Fibroblast of skin of back (primary cell): ENCODE data around the gene SLC9A3.

Experiments used
- DNase-seq: peaks from one replicate; pipeline ENCODE4 v3.0.0-alpha.2; 2013

The SLC9A3 gene

GRCh38 chr5:538271-538771 is 14.1 kb upstream of the SLC9A3 start:
- DNase-seq, result no peak

GRCh38 chr5:537621-538071 is 13.4 kb upstream of the SLC9A3 start:
- DNase-seq, result no peak

DNA sequence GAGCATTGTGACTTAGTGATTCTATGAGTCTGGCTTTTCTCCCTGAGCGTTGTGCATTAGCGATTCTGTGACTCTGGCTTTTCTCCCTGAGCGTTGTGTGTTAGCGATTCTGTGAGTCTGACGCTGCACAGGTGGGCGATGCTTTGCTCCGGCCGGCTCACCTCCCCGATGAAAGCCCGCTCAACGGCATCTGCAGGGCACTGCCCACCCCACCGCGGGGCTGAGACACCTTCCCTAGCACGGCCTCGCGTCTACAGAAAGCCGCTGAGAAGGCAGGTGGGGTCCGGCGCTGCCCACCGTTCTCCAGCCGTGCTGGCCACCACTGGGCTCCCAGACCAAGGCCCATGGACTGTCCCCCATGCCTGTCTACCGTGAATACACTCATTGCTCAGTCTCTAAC is 12.8 kb upstream of the SLC9A3 start:
- no peak for DNase-seq

- DNase-seq, result no peak
These were observed 11.8 kb upstream of the SLC9A3 start for GRCh38 chr5:535846-536698.

DNA sequence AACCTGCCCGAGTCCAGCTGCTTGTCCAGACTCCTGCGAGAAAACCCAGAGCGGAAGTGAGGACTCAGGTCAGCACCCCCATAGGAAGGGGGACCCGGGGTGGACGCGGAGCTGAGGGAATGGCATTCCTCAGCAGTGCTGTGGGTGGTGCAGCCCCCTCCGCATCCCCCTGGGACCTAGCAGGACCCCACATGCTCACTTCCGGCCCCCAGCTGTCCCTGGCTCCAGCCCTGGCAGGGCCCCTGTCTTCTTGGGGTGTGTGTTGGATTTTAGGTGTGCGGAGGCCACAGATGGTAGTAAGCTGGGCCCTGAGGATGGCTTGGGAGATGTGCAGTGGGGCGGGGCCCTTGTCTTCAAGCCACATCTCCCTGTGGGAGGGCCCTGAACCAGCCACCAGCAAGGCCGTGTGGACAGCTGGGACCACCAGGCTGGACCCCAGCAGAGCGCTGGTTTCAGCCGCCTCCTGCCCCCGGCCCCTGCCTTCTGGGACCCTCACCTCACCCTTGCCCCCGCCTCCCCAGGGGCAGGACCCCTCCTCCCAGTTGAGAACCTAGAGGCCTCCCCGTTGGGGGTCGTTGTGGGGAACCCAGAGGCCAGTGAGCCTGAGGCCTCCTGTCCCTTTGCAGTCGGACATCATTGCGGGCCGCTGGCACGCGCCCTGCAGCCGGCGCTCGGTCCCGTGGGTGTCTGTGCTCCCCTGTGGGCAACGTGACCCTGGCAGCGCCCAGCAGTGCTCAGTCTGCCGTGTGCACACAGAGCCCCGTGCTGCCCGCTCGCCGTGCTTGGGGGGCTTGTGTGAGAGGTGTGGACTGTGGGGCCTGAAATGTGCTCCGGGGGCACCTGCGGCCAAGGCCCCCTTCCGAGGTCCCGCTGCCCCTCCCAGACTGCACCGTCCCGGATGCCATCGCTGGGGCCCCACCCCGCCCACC is 10.8 kb upstream of the SLC9A3 start:
- DNase-seq, result no peak

GRCh38 chr5:533955-534742 is 9.9 kb upstream of the SLC9A3 start:
- no peak for DNase-seq

DNA sequence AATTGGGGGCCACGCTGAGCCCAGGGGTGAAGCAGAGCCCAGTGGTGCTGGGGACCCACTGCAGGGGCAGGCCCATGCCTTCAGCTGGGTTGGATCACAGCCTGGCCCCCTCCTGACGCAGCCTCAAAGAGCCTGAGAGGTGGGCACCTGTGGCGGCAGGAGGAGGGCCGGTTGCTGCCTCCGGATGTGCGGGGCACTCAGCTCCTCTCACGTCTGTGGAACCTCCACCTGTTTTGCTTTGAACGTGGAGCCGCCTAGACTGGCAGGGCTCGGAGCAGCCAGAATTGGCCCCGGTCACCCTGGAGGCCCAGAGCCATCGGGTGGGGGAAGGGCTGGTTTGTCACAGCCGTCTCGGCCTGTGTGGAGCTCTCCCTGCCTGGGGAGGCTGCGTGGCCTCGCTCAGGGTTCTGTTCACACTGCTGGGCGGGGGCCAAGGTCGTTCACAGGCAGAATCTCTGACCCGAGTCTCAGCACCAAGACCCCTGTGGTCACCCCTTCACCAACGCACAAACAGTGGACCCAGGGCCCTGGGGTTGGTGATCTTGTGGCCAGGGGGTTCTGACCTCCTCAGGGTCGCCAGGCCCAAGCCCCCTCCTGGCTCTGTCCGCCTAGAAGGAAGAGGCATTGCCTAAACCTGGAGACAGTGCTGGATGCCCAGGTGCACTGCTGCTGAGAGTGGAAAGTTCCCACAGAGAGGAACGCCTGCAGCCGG is 9.2 kb upstream of the SLC9A3 start:
- DNase-seq, result no peak

- no peak for DNase-seq
These were observed 8.4 kb upstream of the SLC9A3 start for GRCh38 chr5:532521-533242.

- no peak for DNase-seq
These were observed 7.6 kb upstream of the SLC9A3 start for GRCh38 chr5:531749-532315.

GRCh38 chr5:531101-531748 is 7.0 kb upstream of the SLC9A3 start:
- DNase-seq, result no peak

DNA sequence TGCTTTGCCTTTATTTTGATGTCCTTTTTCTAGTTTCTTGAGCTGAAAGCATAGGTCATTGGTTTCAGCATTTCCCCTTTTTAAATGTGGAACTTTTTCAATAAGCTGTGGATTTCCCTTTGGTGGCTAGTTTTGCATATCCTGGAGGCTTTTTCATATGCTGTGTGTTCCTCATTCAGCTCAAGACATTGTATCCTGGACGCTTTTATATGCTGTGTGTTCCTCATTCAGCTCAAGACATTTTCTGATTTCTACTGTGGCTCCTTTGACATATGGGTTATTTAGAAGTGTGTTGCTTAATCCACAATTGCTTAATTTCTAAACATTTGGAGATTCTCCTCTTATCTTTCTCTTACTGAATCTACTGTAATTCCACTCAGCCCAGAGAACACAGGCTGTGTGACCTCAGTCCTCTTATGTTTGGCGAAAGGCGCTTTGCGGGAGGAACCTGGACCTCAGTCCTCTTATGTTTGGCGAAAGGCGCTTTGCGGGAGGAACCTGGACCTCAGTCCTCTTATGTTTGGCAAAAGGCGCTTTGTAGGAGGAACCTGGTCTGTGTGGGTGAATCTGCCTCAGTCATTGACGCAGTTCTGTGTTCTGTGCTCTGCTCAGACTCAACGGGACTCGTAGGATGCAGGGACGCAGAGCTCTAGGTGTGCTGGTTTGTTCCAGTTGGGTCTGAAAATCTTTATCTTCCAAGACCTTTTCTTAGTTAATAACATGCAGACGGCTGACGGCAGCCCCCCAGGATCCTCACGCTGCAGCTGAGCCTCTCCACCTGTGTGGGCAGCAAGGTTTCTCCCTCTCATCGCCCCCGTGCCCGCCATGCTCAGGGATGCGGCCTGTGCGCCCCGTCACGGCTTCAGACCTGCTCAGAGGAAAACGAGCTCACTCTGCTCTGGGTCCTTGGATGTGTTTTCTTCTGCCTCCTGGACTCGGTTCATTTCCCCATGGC is 6.0 kb upstream of the SLC9A3 start:
- no peak for DNase-seq

DNA sequence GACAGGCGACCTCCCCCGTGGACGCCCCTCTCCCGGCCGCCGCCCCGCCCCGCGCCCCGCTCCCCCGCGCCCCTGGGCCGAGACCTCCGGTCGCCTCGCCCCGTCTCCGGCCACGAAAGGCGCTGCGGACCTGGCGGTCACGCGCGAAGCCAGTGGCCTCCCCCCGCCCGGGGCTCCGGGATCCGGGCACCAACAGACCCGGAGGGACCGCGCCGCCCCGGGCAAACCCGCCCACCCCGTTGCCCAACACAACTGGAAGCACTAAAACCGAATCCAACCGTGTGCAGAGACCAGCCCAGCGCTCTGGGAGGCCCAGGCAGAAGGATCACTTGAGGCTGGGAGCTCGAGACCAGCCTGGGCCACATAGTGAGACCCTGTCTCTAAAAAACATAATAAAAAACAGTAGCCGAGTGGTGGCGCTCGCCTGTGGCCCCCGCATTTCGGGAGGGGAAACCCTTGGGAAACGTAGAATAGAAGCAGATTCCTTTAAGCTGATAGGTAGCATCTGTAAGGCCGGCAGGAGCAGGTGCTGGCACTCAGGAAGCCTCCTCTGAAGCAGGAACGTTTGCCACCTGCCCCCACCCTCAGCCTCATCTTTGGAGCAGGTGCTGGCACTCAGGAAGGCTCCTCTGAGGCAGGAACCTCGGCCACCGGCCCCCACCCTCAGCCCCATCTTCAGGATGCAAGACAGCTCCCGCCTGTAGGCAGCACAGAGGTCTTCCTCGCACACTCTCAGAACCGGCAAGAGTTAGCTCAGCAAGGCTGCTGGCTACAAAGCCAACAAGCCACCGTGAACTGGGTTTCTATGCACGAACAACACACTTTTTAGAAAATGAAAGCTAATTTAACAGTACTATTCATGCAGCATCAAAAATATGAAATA is 4.6 kb upstream of the SLC9A3 start:
- no peak for DNase-seq

DNA sequence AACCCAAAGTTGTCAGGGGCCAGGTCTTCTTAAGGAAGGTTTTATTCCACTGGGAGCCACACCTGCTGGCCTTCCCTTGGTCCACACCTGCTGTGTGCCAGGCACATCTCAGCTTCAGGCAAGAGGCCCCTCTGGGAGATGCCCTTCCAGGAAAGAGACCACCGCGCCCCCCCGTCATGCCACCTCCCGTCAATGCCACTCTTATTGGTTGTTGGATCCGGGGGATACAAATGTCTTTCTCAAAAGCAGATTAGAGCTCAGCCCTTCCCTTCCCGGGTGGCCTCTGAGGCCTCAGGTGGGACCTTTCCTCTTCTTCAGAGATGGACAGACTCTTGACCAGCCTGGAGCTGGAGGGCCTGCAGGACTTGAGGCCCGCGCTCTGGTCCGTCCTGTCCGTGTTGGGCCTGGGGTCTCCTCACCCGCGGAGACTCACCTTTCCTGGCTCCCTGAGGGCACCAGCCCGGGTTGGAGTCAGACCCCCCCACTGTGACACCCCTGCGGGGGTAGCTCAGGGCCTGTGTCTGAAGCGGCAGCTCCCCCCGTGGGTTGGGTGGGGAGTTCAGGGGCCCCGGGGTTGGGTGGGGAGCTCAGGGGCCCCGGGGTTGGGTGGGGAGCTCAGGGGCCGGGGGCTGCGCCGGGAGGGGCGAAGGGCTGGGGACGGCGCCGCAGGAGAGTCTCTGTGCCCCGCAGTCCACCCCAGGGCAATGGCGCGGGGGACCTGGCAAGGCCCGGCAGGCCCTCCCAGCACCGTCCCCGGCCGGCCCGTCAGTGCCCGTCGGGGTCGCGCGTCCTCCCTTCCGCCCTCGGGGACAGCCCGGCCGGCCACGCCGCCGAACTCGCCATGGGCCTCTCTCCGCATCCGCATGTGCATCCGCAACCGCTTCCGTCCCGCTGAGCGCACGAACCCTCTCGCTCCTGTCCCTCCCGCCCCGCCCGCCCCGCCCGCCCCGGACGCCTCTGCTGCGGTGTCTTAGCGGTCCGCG is 3.7 kb upstream of the SLC9A3 start:
- no peak for DNase-seq

DNA sequence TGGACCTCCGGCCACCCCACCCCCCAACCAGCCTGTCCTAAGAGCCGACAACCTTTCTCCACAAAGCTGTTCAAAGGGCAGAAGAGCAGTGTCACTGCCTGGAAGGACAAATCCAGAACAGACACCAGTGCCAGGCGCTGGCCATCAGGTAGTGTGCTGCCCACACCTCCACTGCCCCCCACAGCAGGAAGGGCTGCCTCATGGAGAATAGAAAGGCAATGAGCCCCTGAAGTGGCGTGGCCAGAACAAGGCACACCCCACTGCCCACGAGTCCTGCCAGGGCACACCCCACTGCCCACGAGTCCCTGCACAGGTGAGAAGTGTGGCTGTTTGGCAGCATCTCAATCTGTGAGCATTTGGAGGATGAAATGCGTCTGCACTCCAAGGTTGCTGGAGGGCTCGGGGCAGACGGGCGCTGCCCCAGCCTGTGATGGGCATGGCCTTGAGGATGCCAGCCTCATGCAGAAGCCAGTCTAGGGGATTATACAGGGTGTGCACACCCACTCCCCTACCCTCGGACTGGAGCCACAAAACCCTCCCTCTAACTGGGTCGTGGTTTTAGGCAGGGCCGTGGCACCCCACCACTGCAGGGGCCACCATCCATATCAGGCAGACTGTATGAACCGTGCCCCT is 2.3 kb upstream of the SLC9A3 start:
- DNase-seq, result no peak

DNA sequence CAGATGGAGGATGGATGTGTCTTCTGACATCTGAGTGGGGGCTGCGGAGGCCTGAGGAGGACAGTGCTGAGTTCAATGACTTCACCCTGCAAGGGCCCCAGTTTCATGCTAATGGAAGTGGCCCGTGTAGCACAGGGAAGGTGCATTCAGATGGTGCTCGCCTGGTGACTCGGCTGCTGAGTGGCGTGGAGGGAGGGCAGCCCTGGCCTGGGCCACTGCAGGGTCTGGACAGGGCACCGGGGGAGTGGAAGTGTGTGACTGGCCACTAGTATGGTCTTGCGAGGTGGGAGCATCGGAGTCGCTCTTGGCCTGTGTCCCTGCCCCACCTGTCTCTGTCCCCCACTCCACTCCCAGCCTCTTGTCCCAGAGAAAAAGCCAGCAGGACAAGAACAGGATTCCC is 1.7 kb upstream of the SLC9A3 start:
- DNase-seq, result no peak
